GM23338 (cell line): ENCODE data around the gene CTDP1.

Experiments
- CREB1 ChIP-seq: fragments of 250-450 bp; sonication (Bioruptor Pico); IDR thresholded peaks from 2 replicates; pipeline ENCODE4 v1.5.0; 2020; ENCODE audit warnings: low read depth, mild to moderate bottlenecking, moderate library complexity
- CTCF ChIP-seq, 2 experiments: fragments of 200-600 bp in 1 of 2; sonication (generic) in 1 of 2; conservative IDR thresholded peaks; 2 replicates each; pipeline versions ENCODE4 v1.5.1 to v1.6.1; 2016 to 2017; ENCODE audit warnings: antibody characterized with exemption in 2 of 2, low read depth in 2 of 2, mild to moderate bottlenecking in 2 of 2, moderate library complexity in 1 of 2
- ETS1 ChIP-seq: IDR thresholded peaks from 2 replicates; pipeline ENCODE4 v1.6.1; 2016; ENCODE audit warnings: antibody characterized with exemption
- EZH2 ChIP-seq: fragments of 200-600 bp; sonication (generic); IDR thresholded peaks from one replicate; pipeline ENCODE4 v1.8.0; 2017; ENCODE audit warnings: antibody characterized with exemption, mild to moderate bottlenecking, low read depth; ENCODE audit not compliant: unreplicated experiment
- EZH2phosphoT487 ChIP-seq: fragments of 200-600 bp; sonication (generic); IDR thresholded peaks from one replicate; pipeline ENCODE4 v1.8.1; 2018; ENCODE audit warnings: antibody characterized with exemption; ENCODE audit not compliant: unreplicated experiment
- NANOG ChIP-seq: IDR thresholded peaks from 2 replicates; pipeline ENCODE4 v1.6.1; 2016; ENCODE audit warnings: antibody characterized with exemption, borderline replicate concordance
- POLR2AphosphoS5 ChIP-seq: IDR thresholded peaks from 2 replicates; pipeline ENCODE4 v1.6.1; 2016; ENCODE audit warnings: antibody characterized with exemption, low read depth
- STAT1 ChIP-seq: IDR thresholded peaks from one replicate; pipeline ENCODE4 v1.6.1; 2016; ENCODE audit warnings: antibody characterized with exemption; ENCODE audit not compliant: unreplicated experiment
- ZNF114 ChIP-seq: fragments of 250-450 bp; sonication (Bioruptor Pico); IDR thresholded peaks from 2 replicates; pipeline ENCODE4 v1.5.0; 2020; ENCODE audit warnings: mild to moderate bottlenecking, moderate library complexity
- ZNF331 ChIP-seq: fragments of 250-450 bp; sonication (Bioruptor Pico); IDR thresholded peaks from 2 replicates; pipeline ENCODE4 v1.5.0; 2020; ENCODE audit warnings: low read depth, mild to moderate bottlenecking, moderate library complexity
- TF ChIP-seq, protein P1 (sequence below): IDR thresholded peaks from one replicate; pipeline ENCODE4 v1.6.1; 2018; ENCODE audit warnings: antibody characterized with exemption; ENCODE audit not compliant: unreplicated experiment

- TF ChIP-seq ZNF331 (CRISPR knock-in tag) (no peak), CTCF (conservative IDR thresholded peaks at IDR 0.05; ENCODE audit: low read depth in 2 of 2) (no peak), POLR2AphosphoS5 (no peak), STAT1 (no peak), EZH2 (no peak), CREB1 (CRISPR knock-in tag) (no peak), EZH2phosphoT487 (no peak), ETS1 (no peak), NANOG (no peak), ZNF114 (CRISPR knock-in tag) (no peak)
- TF ChIP-seq, protein P1, sequence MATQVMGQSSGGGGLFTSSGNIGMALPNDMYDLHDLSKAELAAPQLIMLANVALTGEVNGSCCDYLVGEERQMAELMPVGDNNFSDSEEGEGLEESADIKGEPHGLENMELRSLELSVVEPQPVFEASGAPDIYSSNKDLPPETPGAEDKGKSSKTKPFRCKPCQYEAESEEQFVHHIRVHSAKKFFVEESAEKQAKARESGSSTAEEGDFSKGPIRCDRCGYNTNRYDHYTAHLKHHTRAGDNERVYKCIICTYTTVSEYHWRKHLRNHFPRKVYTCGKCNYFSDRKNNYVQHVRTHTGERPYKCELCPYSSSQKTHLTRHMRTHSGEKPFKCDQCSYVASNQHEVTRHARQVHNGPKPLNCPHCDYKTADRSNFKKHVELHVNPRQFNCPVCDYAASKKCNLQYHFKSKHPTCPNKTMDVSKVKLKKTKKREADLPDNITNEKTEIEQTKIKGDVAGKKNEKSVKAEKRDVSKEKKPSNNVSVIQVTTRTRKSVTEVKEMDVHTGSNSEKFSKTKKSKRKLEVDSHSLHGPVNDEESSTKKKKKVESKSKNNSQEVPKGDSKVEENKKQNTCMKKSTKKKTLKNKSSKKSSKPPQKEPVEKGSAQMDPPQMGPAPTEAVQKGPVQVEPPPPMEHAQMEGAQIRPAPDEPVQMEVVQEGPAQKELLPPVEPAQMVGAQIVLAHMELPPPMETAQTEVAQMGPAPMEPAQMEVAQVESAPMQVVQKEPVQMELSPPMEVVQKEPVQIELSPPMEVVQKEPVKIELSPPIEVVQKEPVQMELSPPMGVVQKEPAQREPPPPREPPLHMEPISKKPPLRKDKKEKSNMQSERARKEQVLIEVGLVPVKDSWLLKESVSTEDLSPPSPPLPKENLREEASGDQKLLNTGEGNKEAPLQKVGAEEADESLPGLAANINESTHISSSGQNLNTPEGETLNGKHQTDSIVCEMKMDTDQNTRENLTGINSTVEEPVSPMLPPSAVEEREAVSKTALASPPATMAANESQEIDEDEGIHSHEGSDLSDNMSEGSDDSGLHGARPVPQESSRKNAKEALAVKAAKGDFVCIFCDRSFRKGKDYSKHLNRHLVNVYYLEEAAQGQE: no peak
Observed at GRCh38 chr18:79750980-79751571, 71.5 kb downstream of the CTDP1 start.
